Liver (tissue), 9 donors: ENCODE data around the gene ADAMTS16. TPM values are rescaled to one million over a fixed set of nuclear protein-coding genes. Genes with fewer than 3 reads are reported as not detected.

Experiments used
- DNase-seq: peaks from one replicate; pipeline ENCODE4 v3.0.0-alpha.2; 2017; ENCODE audit warnings: low spot score
- H3K27ac ChIP-seq, 2 donors: one replicate each; pipeline ENCODE4 v1.7.0; 2013; ENCODE audit warnings: inconsistent platforms in 2 of 2, low read length in 2 of 2, control low read depth in 1 of 2, low read depth in 1 of 2, mild to moderate bottlenecking in 1 of 2
- H3K27me3 ChIP-seq, 4 donors: one replicate each; pipeline versions ENCODE4 v1.6.1 to v1.7.0; 2013; ENCODE audit warnings: low read length in 3 of 4, inconsistent platforms in 1 of 4, mild to moderate bottlenecking in 1 of 4, moderate library complexity in 1 of 4; ENCODE audit not compliant: control insufficient read depth in 4 of 4, insufficient read depth in 4 of 4
- H3K36me3 ChIP-seq, 4 donors: one replicate each; pipeline versions ENCODE4 v1.6.1 to v1.7.0; 2013; ENCODE audit warnings: low read length in 3 of 4, mild to moderate bottlenecking in 3 of 4, low read depth in 1 of 4, moderate library complexity in 1 of 4; ENCODE audit not compliant: control insufficient read depth in 4 of 4, insufficient read depth in 3 of 4
- H3K4me1 ChIP-seq, 4 donors: one replicate each; pipeline versions ENCODE4 v1.6.1 to v1.7.0; 2013; ENCODE audit warnings: low read length in 3 of 4, mild to moderate bottlenecking in 3 of 4, moderate library complexity in 1 of 4; ENCODE audit not compliant: control insufficient read depth in 4 of 4, insufficient read depth in 4 of 4
- H3K4me3 ChIP-seq, 3 donors: one replicate each; pipeline versions ENCODE4 v1.6.1 to v1.7.0; 2013; ENCODE audit warnings: low read length in 3 of 3, control low read depth in 1 of 3, low read depth in 1 of 3, mild to moderate bottlenecking in 1 of 3
- H3K9ac ChIP-seq, 2 donors: one replicate each; pipeline ENCODE4 v1.7.0; 2013; ENCODE audit warnings: low read length in 2 of 2, mild to moderate bottlenecking in 2 of 2, moderate library complexity in 2 of 2, control low read depth in 1 of 2, low read depth in 1 of 2
- H3K9me3 ChIP-seq, 4 donors: one replicate each; pipeline versions ENCODE4 v1.6.1 to v1.7.0; 2013; ENCODE audit warnings: low read length in 3 of 4; ENCODE audit not compliant: control insufficient read depth in 4 of 4
- ATF3 ChIP-seq: IDR thresholded peaks from 2 replicates; pipeline ENCODE4 v1.6.1; 2016; ENCODE audit warnings: antibody characterized with exemption
- CTCF ChIP-seq: fragments of 150-350 bp; IDR thresholded peaks from 2 replicates; pipeline ENCODE4 v1.5.1; 2017; ENCODE audit warnings: improper control_type of control experiment, low read depth, low read length; ENCODE audit not compliant: missing input control
- FOXA1 ChIP-seq: IDR thresholded peaks from 2 replicates; pipeline ENCODE4 v1.6.1; 2016; ENCODE audit warnings: antibody characterized with exemption
- GABPA ChIP-seq, 2 donors: IDR thresholded peaks in 1 of 2; conservative IDR thresholded peaks in 1 of 2; 2 replicates each; pipeline ENCODE4 v1.6.1; 2016; ENCODE audit warnings: antibody characterized with exemption in 2 of 2, mild to moderate bottlenecking in 1 of 2, moderate library complexity in 1 of 2
- HNF4A ChIP-seq, 2 donors: conservative IDR thresholded peaks; 2 replicates each; pipeline ENCODE4 v1.6.1; 2016; ENCODE audit warnings: antibody characterized with exemption in 2 of 2, mild to moderate bottlenecking in 2 of 2
- JUND ChIP-seq, 2 donors: IDR thresholded peaks; 2 replicates each; pipeline ENCODE4 v1.6.1; 2016; ENCODE audit warnings: antibody characterized with exemption in 2 of 2
- MAX ChIP-seq: IDR thresholded peaks from 2 replicates; pipeline ENCODE4 v1.6.1; 2016; ENCODE audit warnings: antibody characterized with exemption
- NR2F2 ChIP-seq: IDR thresholded peaks from 2 replicates; pipeline ENCODE4 v1.6.1; 2016; ENCODE audit warnings: antibody characterized with exemption
- RAD21 ChIP-seq, 2 donors: IDR thresholded peaks; 2 replicates each; pipeline ENCODE4 v1.6.1; 2016; ENCODE audit warnings: antibody characterized with exemption in 2 of 2, mild to moderate bottlenecking in 2 of 2
- REST ChIP-seq: IDR thresholded peaks from 2 replicates; pipeline ENCODE4 v1.6.1; 2016; ENCODE audit warnings: antibody characterized with exemption, mild to moderate bottlenecking
- RXRA ChIP-seq, 2 donors: IDR thresholded peaks; 2 replicates each; pipeline ENCODE4 v1.6.1; 2017 to 2018; ENCODE audit warnings: antibody characterized with exemption in 2 of 2, mild to moderate bottlenecking in 1 of 2
- SP1 ChIP-seq: IDR thresholded peaks from 2 replicates; pipeline ENCODE4 v1.6.1; 2018; ENCODE audit warnings: antibody characterized with exemption, mild to moderate bottlenecking
- TAF1 ChIP-seq: conservative IDR thresholded peaks from 2 replicates; pipeline ENCODE4 v1.6.1; 2016; ENCODE audit warnings: antibody characterized with exemption, mild to moderate bottlenecking
- YY1 ChIP-seq: IDR thresholded peaks from 2 replicates; pipeline ENCODE4 v1.6.1; 2016; ENCODE audit warnings: antibody characterized with exemption, mild to moderate bottlenecking
- ZBTB33 ChIP-seq: IDR thresholded peaks from 2 replicates; pipeline ENCODE4 v1.6.1; 2016; ENCODE audit warnings: antibody characterized with exemption
- WGBS: extraction: QIAGEN DNeasy Blood & Tissue Kit; methylation state at CpG from one replicate; pipeline ENCODE4 v1.1.7; 2013; 5-methylcytosine and 5-hydroxymethylcytosine counted together
- polyA plus RNA-seq, 2 donors: library from polyadenylated mRNA; stranded (reverse) in 1 of 2; unstranded in 1 of 2; fragments of 200-250 nt in 1 of 2; fragments of >200 nt in 1 of 2; fragmentation: Nextera tagmentation in 1 of 2; extraction: Ambion mirVana in 1 of 2; gene quantifications; one replicate each; pipeline versions ENCODE4 v1.2.1 to v1.2.3, GENCODE V29; 2013 to 2015
- total RNA-seq, 2 donors: library from RNA; depleted of rRNA; stranded (reverse); fragments of >200 nt; gene quantifications; one replicate each; pipeline ENCODE4 v1.2.3, GENCODE V29; 2014
- donor health status: healthy.
- donor health status: healthy.
- donor health status: healthy.
- donor health status: healthy.
- donor health status: healthy.

Gene ADAMTS16
- total and polyA plus RNA-seq, 4 donors = under 0.01 to 0.84 TPM; not detected in 2

- Histone ChIP-seq H3K36me3 (no peaks in the 10 kb centered on the region), H3K9me3 (no peaks in the 10 kb centered on the region), H3K27ac (no peak overlapping the region), H3K9ac (no peak overlapping the region), H3K27me3 (no peaks in the 10 kb centered on the region), H3K4me1 (no peaks in the 10 kb centered on the region), H3K4me3 (no peak overlapping the region)
- DNase-seq = no peak
- TF ChIP-seq FOXA1 (no peak), RAD21 (IDR thresholded peaks at IDR 0.05) (no peak), GABPA (IDR thresholded peaks at IDR 0.05 in 1 of 2, conservative IDR thresholded peaks at IDR 0.05 in 1 of 2) (no peak), ATF3 (no peak), RXRA (IDR thresholded peaks at IDR 0.05) (no peak), SP1 (no peak), NR2F2 (no peak)
- WGBS = 88% methylated on average over 14 of the region's 14 CpGs
Measured at GRCh38 chr5:5351288-5351979, 211.3 kb downstream of the ADAMTS16 start.

GRCh38 chr5:5352675-5353074 is 212.5 kb downstream of the ADAMTS16 start:
- Histone ChIP-seq H3K27ac (no peak overlapping the region), H3K4me3 (no peak overlapping the region), H3K36me3 (no peaks in the 10 kb centered on the region), H3K9me3 (no peaks in the 10 kb centered on the region), H3K4me1 (peaks cover 0 to 4% (median 0%) of the 10 kb centered on the region in 4 donors), H3K9ac (no peak overlapping the region), H3K27me3 (no peaks in the 10 kb centered on the region)
- DNase-seq = no peak
- TF ChIP-seq RAD21 (IDR thresholded peaks at IDR 0.05) (no peak), MAX (no peak), GABPA (IDR thresholded peaks at IDR 0.05 in 1 of 2, conservative IDR thresholded peaks at IDR 0.05 in 1 of 2) (no peak), CTCF (no peak), ZBTB33 (no peak), TAF1 (no peak), REST (no peak), JUND (IDR thresholded peaks at IDR 0.05) (no peak), RXRA (IDR thresholded peaks at IDR 0.05) (no peak), SP1 (no peak), ATF3 (no peak), HNF4A (conservative IDR thresholded peaks at IDR 0.05) (no peak), YY1 (no peak)
- 96% methylated on average over 18 of the region's 18 CpGs for WGBS
